IgD-negative memory B cell (primary cell): Measurements from ENCODE around the gene ARHGEF19. TPM values are rescaled to one million over a fixed set of nuclear protein-coding genes. Genes with fewer than 3 reads are reported as not detected.

Source experiments
- H3K27ac Mint-ChIP-seq, 3 donors: one replicate each; pipeline ENCODE4 v1.8.0; 2020 to 2022; ENCODE audit warnings: mild to moderate bottlenecking in 3 of 3, mixed read lengths in 3 of 3, moderate library complexity in 1 of 3
- H3K27me3 Mint-ChIP-seq: one replicate; pipeline ENCODE4 v1.8.0; 2021; ENCODE audit warnings: mixed read lengths
- H3K36me3 Mint-ChIP-seq: one replicate; pipeline ENCODE4 v1.8.0; 2020; ENCODE audit warnings: mild to moderate bottlenecking, mixed read lengths
- H3K4me1 Mint-ChIP-seq, 3 donors: one replicate each; pipeline ENCODE4 v1.8.0; 2020 to 2022; ENCODE audit warnings: mixed read lengths in 3 of 3, mild to moderate bottlenecking in 1 of 3
- H3K4me3 Mint-ChIP-seq, 4 donors: one replicate each; pipeline ENCODE4 v1.8.0; 2020 to 2022; ENCODE audit warnings: mild to moderate bottlenecking in 4 of 4, mixed read lengths in 4 of 4, moderate library complexity in 3 of 4
- H3K9me3 Mint-ChIP-seq, 3 donors: one replicate each; pipeline ENCODE4 v1.8.0; 2020 to 2021; ENCODE audit warnings: mixed read lengths in 3 of 3, mild to moderate bottlenecking in 1 of 3
- polyA plus RNA-seq: library from polyadenylated mRNA; unstranded; fragments of 300-500 nt; fragmentation: Illumina TruSeq; gene quantifications from one replicate; pipeline ENCODE4 v1.2.3, GENCODE V29; 2021

The ARHGEF19 gene
- polyA plus RNA-seq, 1 donor from 2014 or later = 10.5 TPM

GRCh38 chr1:16195518-16195905, 16.9 kb downstream of the ARHGEF19 start:
- no peaks in the 10 kb centered on the region for H3K9me3 Mint-ChIP-seq
- peaks cover 3% of the 10 kb centered on the region for H3K27me3 Mint-ChIP-seq

GRCh38 chr1:16191916-16192546, 20.4 kb downstream of the ARHGEF19 start:
- H3K9me3 Mint-ChIP-seq = no peaks in the 10 kb centered on the region
- H3K36me3 Mint-ChIP-seq = no peaks in the 10 kb centered on the region
- no peak overlapping the region for H3K27ac Mint-ChIP-seq
- H3K27me3 Mint-ChIP-seq = peaks cover 9% of the 10 kb centered on the region
- H3K4me3 Mint-ChIP-seq = no peak overlapping the region
- no peaks in the 10 kb centered on the region for H3K4me1 Mint-ChIP-seq

More at GRCh38 chr1:16195518-16195905, 16.9 kb downstream of the ARHGEF19 start:
- peaks cover 0 to 3% (median 0%) of the 10 kb centered on the region in 3 donors for H3K4me1 Mint-ChIP-seq
- no peak overlapping the region for H3K27ac Mint-ChIP-seq
- H3K4me3 Mint-ChIP-seq = no peak overlapping the region
- peaks cover 4% of the 10 kb centered on the region for H3K36me3 Mint-ChIP-seq

GRCh38 chr1:16191309-16191708, 21.1 kb downstream of the ARHGEF19 start:
- no peaks in the 10 kb centered on the region for H3K36me3 Mint-ChIP-seq
- H3K4me3 Mint-ChIP-seq = no peak overlapping the region
- H3K4me1 Mint-ChIP-seq = no peaks in the 10 kb centered on the region
- peaks cover 9% of the 10 kb centered on the region for H3K27me3 Mint-ChIP-seq
- H3K27ac Mint-ChIP-seq = no peak overlapping the region
- no peaks in the 10 kb centered on the region for H3K9me3 Mint-ChIP-seq

- no peaks in the 10 kb centered on the region for H3K36me3 Mint-ChIP-seq
- H3K27me3 Mint-ChIP-seq = peaks cover 9% of the 10 kb centered on the region
- H3K9me3 Mint-ChIP-seq = no peaks in the 10 kb centered on the region
- H3K27ac Mint-ChIP-seq = peak overlapping the region in 1 of 3 donors; percentile 43
- no peak overlapping the region for H3K4me3 Mint-ChIP-seq
- no peaks in the 10 kb centered on the region for H3K4me1 Mint-ChIP-seq
Observed at GRCh38 chr1:16189921-16190621, 22.4 kb downstream of the ARHGEF19 start.

GRCh38 chr1:16189003-16189402, 23.4 kb downstream of the ARHGEF19 start:
- no peaks in the 10 kb centered on the region for H3K36me3 Mint-ChIP-seq
- H3K4me3 Mint-ChIP-seq = no peak overlapping the region
- no peaks in the 10 kb centered on the region for H3K9me3 Mint-ChIP-seq
- peaks cover 9% of the 10 kb centered on the region for H3K27me3 Mint-ChIP-seq
- H3K27ac Mint-ChIP-seq = no peak overlapping the region
- no peaks in the 10 kb centered on the region for H3K4me1 Mint-ChIP-seq

DNA sequence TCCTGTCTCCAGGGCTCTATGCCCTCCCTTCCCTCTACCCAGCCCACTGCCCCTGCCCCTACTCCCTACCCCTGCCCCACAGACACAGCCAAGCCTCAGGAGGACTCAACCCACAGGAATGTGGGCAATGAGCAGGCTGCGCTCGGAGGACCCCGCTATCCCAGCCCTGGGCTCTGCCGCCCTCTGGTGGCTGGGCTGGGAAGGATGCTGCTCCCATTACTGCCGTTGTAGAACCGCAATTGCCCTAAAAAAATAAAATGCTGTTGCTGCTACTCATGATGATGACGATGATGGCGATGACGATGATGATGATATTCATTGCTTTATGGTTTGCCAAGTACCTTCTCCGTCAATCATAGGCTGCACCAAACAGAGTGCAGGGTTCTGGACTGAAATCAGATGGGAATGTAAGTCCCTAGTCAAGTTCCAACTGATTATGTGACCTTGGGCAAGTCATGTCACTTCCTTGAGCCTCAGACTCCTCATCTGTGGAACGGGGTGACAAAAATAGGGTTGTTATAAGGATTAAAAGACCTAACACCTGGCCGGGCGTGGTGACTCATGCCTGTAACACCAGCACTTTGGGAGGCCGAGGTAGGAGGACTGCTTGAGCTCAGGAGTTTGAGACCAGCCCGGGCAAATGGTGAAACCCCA, 24.6 kb downstream of the ARHGEF19 start:
- no peak overlapping the region for H3K4me3 Mint-ChIP-seq
- H3K36me3 Mint-ChIP-seq = no peaks in the 10 kb centered on the region
- no peaks in the 10 kb centered on the region for H3K4me1 Mint-ChIP-seq
- H3K9me3 Mint-ChIP-seq = no peaks in the 10 kb centered on the region
- H3K27me3 Mint-ChIP-seq = peaks cover 9% of the 10 kb centered on the region
- peak overlapping the region in 1 of 3 donors; percentile 73 for H3K27ac Mint-ChIP-seq

DNA sequence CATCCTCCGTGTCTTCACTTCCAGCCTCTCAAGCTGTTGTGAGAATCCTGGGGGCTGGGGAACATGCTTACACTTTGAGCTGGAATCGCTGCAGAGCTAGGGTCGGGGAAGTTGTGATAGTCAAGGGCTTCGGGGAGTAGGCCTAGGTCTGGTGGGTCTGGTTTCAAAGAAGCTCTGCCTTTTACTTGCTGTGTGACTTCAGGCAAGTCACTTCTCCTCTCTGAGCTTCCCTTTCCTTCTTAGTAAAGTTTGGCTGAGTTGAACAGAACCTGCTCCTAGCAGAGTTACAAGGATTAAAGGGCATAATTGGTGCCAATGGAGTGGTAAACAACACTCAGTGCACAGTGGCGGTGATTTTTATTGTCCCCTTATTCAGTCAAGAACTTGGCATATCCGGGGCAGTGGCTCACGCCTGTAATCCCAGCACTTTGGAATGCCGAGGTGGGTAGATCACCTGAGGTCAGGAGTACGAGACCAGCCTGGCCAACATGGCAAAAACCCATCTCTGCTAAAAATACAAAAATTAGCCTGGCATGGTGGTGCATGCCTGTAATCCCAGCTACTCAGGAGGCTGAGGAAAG, 25.7 kb downstream of the ARHGEF19 start:
- Mint-ChIP-seq H3K4me3 (no peak overlapping the region), H3K36me3 (no peaks in the 10 kb centered on the region), H3K27ac (no peak overlapping the region)

GRCh38 chr1:16184557-16185303, 27.7 kb downstream of the ARHGEF19 start:
- no peaks in the 10 kb centered on the region for H3K9me3 Mint-ChIP-seq
- H3K27me3 Mint-ChIP-seq = peaks cover 10% of the 10 kb centered on the region
- no peaks in the 10 kb centered on the region for H3K36me3 Mint-ChIP-seq
- no peak overlapping the region for H3K4me3 Mint-ChIP-seq
- no peak overlapping the region for H3K27ac Mint-ChIP-seq
- H3K4me1 Mint-ChIP-seq = no peaks in the 10 kb centered on the region

More for the DNA sequence above, 25.7 kb downstream of the ARHGEF19 start:
- H3K4me1 Mint-ChIP-seq = no peaks in the 10 kb centered on the region
- no peaks in the 10 kb centered on the region for H3K9me3 Mint-ChIP-seq
- H3K27me3 Mint-ChIP-seq = peaks cover 9% of the 10 kb centered on the region

- H3K27me3 Mint-ChIP-seq = peaks cover 8% of the 10 kb centered on the region
- H3K4me1 Mint-ChIP-seq = no peaks in the 10 kb centered on the region
- H3K36me3 Mint-ChIP-seq = no peaks in the 10 kb centered on the region
- H3K4me3 Mint-ChIP-seq = no peak overlapping the region
- H3K9me3 Mint-ChIP-seq = no peaks in the 10 kb centered on the region
- no peak overlapping the region for H3K27ac Mint-ChIP-seq
Observed at GRCh38 chr1:16183765-16184556, 28.5 kb downstream of the ARHGEF19 start.

DNA sequence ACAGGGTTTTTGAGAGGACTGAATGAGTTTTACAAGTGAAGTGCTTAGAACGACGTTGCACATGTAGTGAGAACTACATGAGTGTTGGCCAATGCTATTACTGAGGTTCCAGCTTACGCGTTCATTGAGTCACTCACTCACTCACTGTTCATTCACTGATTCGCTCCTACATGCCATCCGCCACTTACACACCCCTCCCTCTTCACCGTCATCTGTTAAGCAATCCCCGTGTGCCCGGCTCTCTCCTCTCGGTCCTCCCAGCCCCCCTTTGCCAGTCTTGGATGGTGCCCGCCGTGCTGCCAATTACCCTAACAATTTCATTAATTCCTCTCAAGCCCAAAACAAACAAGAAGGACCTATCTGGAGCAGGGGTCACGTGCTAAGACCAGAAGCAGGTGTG, 29.3 kb downstream of the ARHGEF19 start:
- Mint-ChIP-seq H3K4me1 (no peaks in the 10 kb centered on the region), H3K27ac (peak overlapping the region in 1 of 3 donors; percentile 28), H3K27me3 (peaks cover 8% of the 10 kb centered on the region), H3K4me3 (no peak overlapping the region), H3K36me3 (no peaks in the 10 kb centered on the region), H3K9me3 (no peaks in the 10 kb centered on the region)

DNA sequence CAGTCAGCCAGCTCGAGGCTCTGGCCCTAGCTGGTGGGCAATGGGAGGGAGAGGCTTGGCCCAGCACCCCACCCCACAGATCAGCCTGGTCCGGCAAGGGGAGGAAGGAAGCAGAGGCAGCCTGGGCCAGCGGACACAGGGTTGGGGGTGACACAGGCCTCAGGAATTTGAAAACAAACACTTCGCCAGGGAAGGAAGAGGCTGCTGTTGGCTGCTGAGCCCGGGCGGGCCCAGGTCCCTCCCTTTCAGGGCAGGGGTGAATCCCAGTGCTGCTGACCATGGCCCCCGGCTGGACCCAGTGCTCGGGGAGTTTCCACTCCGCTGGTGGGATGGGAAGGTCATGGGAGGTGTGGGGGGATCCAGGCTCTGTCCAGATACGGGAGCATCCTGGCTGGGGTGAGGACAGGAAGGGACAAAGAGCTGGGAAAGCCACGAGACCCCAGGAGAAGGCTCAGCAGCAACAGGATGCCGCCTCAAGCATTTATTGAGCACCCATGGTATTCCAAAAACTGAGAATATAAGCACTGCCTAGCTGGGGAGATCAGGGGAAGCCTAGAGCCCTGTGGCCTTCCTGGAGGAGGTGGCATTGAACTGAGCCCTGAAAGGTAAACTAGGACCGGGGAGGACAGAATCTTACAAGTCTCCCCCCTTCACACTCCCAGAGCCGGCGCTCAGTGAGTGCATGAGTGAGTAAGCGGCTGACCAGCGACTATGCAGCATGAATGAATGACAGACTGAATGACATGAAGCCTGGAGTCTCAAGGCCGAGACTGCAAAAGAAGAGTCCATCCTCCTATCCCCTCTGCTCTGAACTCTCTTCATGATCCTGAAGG, 30.3 kb downstream of the ARHGEF19 start:
- Mint-ChIP-seq H3K36me3 (no peaks in the 10 kb centered on the region), H3K27me3 (peaks cover 14% of the 10 kb centered on the region), H3K4me3 (no peak overlapping the region), H3K27ac (no peak overlapping the region), H3K9me3 (no peaks in the 10 kb centered on the region), H3K4me1 (no peaks in the 10 kb centered on the region)

GRCh38 chr1:16180291-16180824, 32.1 kb downstream of the ARHGEF19 start:
- Mint-ChIP-seq H3K4me3 (no peak overlapping the region), H3K27me3 (peaks cover 14% of the 10 kb centered on the region), H3K36me3 (no peaks in the 10 kb centered on the region), H3K9me3 (no peaks in the 10 kb centered on the region), H3K27ac (no peak overlapping the region), H3K4me1 (no peaks in the 10 kb centered on the region)
